ENCODE data around the gene CHEK1. TPM values are rescaled to one million over a fixed set of nuclear protein-coding genes. Genes with fewer than 3 reads are reported as not detected.

CHEK1 gene
- total and polyA plus RNA-seq, 2 of the 4 experiments (the other 2 are of a cell fraction), result 16.0 to 22.6 TPM

GRCh38 chr11:125627236-125627910, 2.4 kb downstream of the CHEK1 start:
- intact Hi-C loops (cut with micrococcal nuclease) (loop anchor here (2.0 kb wide), 1 partner anchor 47 kb away; no protein-coding TSS in a partner anchor), dilution Hi-C loops (cut with HindIII; ENCODE audit: low sequenced_read_pairs, unreplicated experiment) (no loop called here), in situ Hi-C loops (cut with MboI; ENCODE audit: low sequenced_read_pairs) (loop anchor here (10.0 kb wide), 1 partner anchor 247 kb away; no protein-coding TSS in a partner anchor)
- 0 out of 2 replicates have a peak, but pooled peaks cover 2% of the 10 kb centered on the region for H3K9me1 ChIP-seq (ENCODE audit: insufficient read depth, low read length)
- peak overlapping the region; percentile 55 for H2BK5ac ChIP-seq (ENCODE audit: low read depth, low read length, poor library complexity, severe bottlenecking)
- no peak overlapping the region for H2AFZ ChIP-seq (replicated peaks; ENCODE audit: low read length, poor library complexity)
- H3K14ac ChIP-seq (replicated peaks; ENCODE audit: low read depth, low read length), result peak overlapping the region; percentile 84
- ChIA-PET POLR2A (ENCODE audit: unreplicated experiment) (no interaction called here), CTCF (interaction anchor here (1.0 kb wide), 1 partner anchor 247 kb away, joined by 4 read pairs; no protein-coding TSS in a partner anchor)
- peak overlapping the region; percentile 58 for H3K27ac ChIP-seq (ENCODE audit: insufficient read depth, low read length)
- H3K23ac ChIP-seq (ENCODE audit: low read depth, low read length), result peak overlapping the region; percentile 82
- H4K91ac ChIP-seq (ENCODE audit: insufficient read depth, low read depth, low read length), result peak overlapping the region; percentile 80; the same call in 1 of the 2 replicates
- BruUV-seq (replicated peaks), result no TSS peak
- H4K5ac ChIP-seq (ENCODE audit: low read depth, low read length), result peak overlapping the region; percentile 28; the same call in 1 of the 2 replicates
- DNase-seq, result peak; percentile 31
- peak overlapping the region; percentile 71; the same call in 1 of the 2 replicates for H2AK5ac ChIP-seq (ENCODE audit: low read depth, low read length)
- ATAC-seq (ENCODE audit: low read depth), result no peak
- peaks cover 4% of the 10 kb centered on the region for H3K4me1 ChIP-seq (ENCODE audit: control insufficient read depth, insufficient read depth, low read length)
- peak overlapping the region; percentile 72 for H3K4me3 ChIP-seq (ENCODE audit: insufficient read depth, low read depth, low read length)
- TF ChIP-seq ELK1 (IDR thresholded peaks at IDR 0.05; ENCODE audit: borderline replicate concordance, low read depth, low read length) (no peak), FOS (IDR thresholded peaks at IDR 0.05; ENCODE audit: low read depth, low read length) (peak; percentile 24; the same call in 1 of the 2 replicates)
- H3K18ac ChIP-seq (ENCODE audit: low read depth, low read length), result no peak overlapping the region
- H3K36me3 ChIP-seq (ENCODE audit: control insufficient read depth, insufficient read depth, low read length), result no peaks in the 10 kb centered on the region
- peak overlapping the region; percentile 91 to 99; a peak in 2 of 4 replicates for H4K8ac ChIP-seq (ENCODE audit: low read depth in 2 of 2, low read length in 2 of 2)
- peak overlapping the region; percentile 50; the same call in 1 of the 2 replicates for H2BK120ac ChIP-seq (ENCODE audit: low read depth, low read length)
- no peaks in the 10 kb centered on the region for H4K20me1 ChIP-seq (ENCODE audit: insufficient read depth, low read length)
- no CpG with 5 or more reads among the region's 7 CpGs for WGBS, 2 experiments (ENCODE audit: extremely low coverage in 2 of 2, insufficient read length in 1 of 2)
- peak overlapping the region; percentile 29; the same call in 1 of the 2 replicates for H2BK20ac ChIP-seq (ENCODE audit: low read depth, low read length)
- H3K79me1 ChIP-seq (ENCODE audit: low read depth in 1 of 2, low read length in 2 of 2), result peaks cover 11 to 47% of the 10 kb centered on the region in 2 experiments; a peak in 3 of 4 replicates
- no peaks in the 10 kb centered on the region for H3K9me3 ChIP-seq (ENCODE audit: control insufficient read depth, insufficient read depth, low read length)
- H3K4me2 ChIP-seq (ENCODE audit: low read depth, low read length), result peak overlapping the region; percentile 95
- peak overlapping the region; percentile 62; the same call in 1 of the 2 replicates for H3K4ac ChIP-seq (ENCODE audit: low read depth, low read length)
- H2AK9ac ChIP-seq (replicated peaks; ENCODE audit: low read depth, low read length, poor library complexity), result no peak overlapping the region
- H3K56ac ChIP-seq (ENCODE audit: extremely low read depth, insufficient read depth, low read length), result peak overlapping the region; percentile 87; the same call in 1 of the 2 replicates
- H3K27me3 ChIP-seq (ENCODE audit: control insufficient read depth, insufficient read depth, low read length), result no peaks in the 10 kb centered on the region
- no peak overlapping the region for H2BK15ac ChIP-seq (ENCODE audit: low read depth, low read length)
- H3K9ac ChIP-seq (ENCODE audit: low read depth, low read length), result peak overlapping the region; percentile 75

Measured in IMR-90 (cell line).